GM19468 (cell line): ENCODE measurements around the gene NRSN1.

Source experiments
- ATAC-seq: cut with Tn5 transposase; IDR thresholded peaks from one replicate; pipeline ENCODE4 v1.9.1; 2021; ENCODE audit warnings: mild to moderate bottlenecking, moderate library complexity, moderate number of reproducible peaks; ENCODE audit not compliant: unreplicated experiment; ENCODE audit errors: extremely low read depth

The NRSN1 gene, protein sequence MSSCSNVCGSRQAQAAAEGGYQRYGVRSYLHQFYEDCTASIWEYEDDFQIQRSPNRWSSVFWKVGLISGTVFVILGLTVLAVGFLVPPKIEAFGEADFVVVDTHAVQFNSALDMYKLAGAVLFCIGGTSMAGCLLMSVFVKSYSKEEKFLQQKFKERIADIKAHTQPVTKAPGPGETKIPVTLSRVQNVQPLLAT

DNA sequence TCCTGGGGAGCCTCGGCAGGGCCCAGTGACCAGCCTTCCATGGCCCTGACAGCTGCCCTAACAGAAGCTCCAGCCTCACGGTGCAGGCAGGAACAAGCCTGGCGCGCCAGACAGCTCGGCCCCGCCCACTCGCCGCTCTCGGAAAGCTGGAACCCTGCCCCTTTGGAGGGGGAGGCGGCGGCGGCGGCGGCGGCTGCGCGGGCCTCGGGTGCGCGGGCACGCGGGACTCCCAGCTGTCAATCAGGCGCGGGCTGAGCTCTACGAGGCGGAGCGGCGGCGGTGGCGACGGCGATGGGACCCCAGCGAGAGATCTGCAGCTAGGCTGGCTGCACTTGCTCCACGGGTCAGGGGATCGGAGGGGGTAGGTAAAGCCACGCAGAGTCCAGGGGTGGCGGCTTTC lies at the start of gene NRSN1:
TSS of gene NRSN1 (plus strand) at position 236 of the 400 bp plus-strand sequence. CDS start 8,113 bp downstream, outside the sequence.
- no peak for ATAC-seq

GRCh38 chr6:24078200-24078599 lies 47.8 kb upstream of the NRSN1 start:
- no peak for ATAC-seq

DNA sequence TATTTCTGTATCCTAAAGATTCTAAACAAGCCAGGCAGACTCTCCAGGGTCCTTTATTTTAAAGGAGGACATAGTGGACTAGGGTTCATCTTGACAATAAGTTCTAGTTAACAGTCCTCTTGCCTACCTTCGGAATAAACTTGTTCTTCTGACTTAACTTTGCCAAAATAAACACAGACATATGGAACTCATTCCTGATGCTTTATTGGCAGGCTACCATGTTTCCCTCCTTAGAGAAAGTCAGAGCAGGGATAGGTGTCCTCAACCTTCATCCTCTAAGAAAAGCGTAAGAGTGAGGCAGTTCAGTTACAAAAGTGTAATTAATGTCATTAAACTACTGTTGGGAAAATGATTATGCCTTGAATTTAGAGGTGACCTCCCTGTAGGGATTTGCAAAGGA lies 46.9 kb upstream of the NRSN1 start:
- ATAC-seq: no peak

DNA sequence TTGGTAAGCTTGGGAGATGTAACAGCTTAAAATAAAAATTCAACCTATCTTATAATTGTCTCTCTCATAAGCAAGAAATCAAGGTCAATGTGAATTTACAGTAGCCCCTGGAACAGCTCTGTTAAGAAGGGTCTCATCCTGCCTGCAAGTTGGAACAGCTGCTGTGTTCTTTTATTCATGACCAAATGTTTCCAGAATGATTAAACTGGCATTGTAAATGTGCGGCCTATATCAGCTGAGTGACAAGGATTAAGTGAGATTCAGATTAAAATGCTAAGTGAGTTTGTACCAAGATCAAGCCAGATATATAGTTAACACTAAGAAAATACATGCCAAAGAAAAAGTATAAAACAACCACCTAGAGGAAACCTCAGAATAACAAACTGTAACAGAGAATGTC lies 45.3 kb upstream of the NRSN1 start:
- ATAC-seq: no peak

DNA sequence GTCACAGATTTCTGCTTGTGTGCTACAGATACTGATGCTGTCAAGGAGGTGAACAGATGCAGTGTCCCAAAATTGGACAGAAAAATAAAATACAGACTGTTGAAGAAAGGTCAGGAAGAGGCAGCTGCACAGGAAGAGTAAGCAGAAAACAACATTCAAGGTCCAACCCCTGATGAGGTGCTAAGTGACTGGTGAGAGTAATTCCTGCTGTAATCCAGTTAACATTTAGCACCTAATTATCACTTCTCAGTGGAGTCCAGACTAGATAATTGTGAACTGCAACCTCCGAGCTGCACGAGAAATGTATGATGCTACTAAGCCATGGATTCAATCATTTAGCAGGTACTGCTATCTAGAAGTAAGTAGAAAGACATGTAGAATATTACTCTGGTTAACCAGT lies 36.3 kb upstream of the NRSN1 start:
- no peak for ATAC-seq

DNA sequence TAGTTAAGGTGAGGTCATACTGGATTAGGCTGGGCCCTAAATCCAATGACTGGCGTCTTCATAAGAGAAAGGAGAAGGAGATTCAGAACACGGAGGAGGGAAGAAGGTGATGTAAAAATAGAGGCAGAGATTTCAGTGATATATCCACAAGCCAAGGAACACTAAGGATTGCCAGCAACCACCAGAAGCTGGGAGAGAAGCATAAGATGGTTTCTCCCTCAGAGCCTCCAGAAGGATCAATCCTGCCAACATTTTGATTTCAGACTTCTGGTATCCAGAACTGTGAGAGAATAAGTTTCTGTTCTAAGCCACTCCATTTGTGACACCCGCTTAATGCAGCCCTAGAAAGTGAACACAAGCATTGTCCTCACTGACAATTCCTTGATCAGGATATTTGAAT lies 33.6 kb upstream of the NRSN1 start:
- ATAC-seq: no peak

DNA sequence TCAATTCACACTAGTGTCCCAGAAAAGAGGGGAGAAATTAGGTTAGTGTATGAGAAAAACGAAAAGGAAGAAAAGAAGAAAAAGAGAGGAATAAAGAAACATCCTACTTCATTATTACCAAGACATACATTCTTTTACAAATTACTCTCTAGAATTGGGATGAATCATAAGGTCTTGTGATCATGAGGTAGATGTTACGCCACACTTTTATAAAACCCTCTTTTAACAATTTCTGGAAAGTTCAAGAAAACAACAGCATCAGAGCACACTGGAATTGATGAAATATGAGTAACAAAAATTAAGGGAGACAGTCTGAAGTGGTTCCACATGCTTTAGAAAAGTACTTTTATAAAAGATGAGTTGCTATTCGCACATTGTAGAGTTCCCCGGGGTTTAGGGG lies 32.6 kb upstream of the NRSN1 start:
- no peak for ATAC-seq

GRCh38 chr6:24099181-24099580 lies 26.8 kb upstream of the NRSN1 start:
- ATAC-seq: no peak

DNA sequence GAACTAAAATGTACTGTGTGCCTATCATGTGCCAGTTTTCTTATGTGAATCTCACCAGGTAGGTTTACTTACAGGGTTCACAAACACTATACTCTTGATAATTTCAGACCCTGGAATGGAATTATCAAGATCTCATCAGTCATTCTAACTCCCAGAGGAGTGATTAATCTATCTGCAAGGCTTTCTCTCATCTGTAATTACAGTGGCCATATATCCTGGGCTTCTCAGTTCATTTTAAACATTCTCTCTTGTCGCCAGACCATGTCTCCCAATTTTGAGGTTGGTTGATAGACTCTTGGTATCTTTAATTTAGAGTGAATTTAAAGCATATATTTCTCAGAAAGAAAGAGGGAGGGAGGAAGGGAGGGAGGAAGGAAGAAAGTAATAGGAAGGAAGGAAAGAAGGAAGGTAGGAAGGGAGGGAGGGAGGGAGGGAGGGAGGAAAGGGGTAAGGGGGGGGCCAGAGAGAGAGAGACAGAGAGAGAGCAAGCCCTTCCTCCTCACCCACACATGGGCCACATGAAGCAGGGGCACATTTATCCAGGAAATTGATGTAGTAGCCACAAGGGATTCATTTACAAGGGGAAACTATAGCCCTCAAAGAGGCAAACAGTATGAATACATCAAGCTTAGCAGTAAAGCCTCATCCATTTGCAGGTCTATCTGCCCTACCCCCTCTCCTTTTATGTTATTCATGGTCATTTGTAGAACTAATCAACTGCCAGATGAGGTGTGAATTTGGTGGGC lies 25.8 kb upstream of the NRSN1 start:
- no peak for ATAC-seq

GRCh38 chr6:24100770-24101155 lies 25.3 kb upstream of the NRSN1 start:
- no peak for ATAC-seq

GRCh38 chr6:24105191-24105590 lies 20.8 kb upstream of the NRSN1 start:
- ATAC-seq: no peak

DNA sequence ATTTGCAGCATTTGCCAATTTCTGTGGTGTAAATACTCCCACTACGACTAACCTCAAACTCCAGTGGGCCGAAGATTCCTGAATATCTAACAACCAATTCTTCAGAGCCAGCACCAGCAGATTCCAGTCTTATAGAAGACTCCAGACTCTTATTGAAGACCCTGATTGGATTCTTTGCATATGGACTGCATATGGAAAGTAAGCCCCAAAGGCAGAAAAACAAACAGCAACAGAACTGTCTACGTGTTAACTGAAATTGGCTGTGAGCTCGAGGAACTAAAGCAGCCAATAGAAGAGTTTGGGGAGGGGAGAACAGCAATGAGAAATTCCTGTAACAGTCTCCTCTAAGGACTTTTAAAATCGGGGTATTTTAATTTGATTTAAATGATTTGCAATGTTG lies 19.7 kb upstream of the NRSN1 start:
- no peak for ATAC-seq

GRCh38 chr6:24107294-24107693 lies 18.7 kb upstream of the NRSN1 start:
- no peak for ATAC-seq

DNA sequence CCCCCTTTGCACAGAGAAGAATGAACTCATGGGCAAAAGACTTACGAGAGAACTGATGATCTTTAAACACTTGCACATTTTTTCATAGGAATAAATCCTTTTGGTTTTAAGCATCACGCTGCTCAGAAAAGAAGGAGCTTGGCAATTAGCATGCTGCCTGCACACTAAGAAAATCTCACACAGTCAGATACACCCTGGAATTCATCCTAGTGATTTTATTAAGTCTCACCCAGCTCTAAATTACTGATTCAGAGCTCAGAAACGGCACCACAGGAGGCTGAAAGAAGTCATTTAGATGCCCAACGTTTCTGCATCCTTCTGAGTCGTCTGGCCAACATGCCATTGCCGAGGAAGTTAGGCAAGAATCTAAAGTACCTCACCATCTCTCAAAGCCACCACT lies 18.0 kb upstream of the NRSN1 start:
- ATAC-seq: no peak

GRCh38 chr6:24110417-24110816 lies 15.6 kb upstream of the NRSN1 start:
- no peak for ATAC-seq

DNA sequence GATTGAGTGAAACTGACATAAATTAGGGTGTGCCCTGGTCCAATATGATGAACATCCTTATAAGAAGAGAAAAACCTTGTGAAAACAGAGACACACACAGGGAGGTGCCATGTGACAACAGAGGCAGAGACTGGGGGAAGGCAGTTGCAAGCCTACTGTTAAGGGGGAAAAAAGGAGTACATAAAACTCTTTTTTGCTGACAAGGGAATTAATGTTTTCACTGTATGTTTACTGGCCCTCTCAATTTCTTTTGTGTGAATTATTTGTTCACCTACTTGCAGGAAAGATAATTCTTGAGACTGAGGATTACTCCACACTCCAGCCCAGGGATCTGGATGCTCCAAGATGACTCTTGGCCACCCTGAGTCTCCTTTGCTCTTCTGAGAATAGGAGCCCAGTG lies 12.1 kb upstream of the NRSN1 start:
- no peak for ATAC-seq

- no peak for ATAC-seq
Observed at GRCh38 chr6:24117021-24117420, 9.0 kb upstream of the NRSN1 start.

- no peak for ATAC-seq
Observed at GRCh38 chr6:24122139-24122538, 3.9 kb upstream of the NRSN1 start.

- ATAC-seq: no peak
Observed at GRCh38 chr6:24126586-24127192, 674 bp downstream of the NRSN1 start.

DNA sequence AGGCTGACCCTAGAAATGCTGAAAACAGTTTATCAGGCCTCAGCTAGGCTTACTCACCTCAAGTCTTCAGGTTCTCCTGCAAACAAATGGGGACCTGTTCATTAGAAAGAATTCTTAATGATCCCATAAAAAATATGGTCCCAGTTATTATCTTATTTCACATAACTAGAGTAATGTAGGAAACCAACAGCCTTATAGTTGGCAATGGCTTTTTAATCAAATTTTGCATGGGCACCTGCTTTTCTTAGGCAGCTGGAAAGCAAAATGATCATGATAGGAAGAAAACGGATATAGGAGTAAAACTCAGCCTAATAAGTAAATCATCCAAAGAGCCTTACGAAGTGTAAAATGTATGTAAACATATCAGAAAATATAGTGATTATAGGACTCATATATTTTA lies 1.3 kb downstream of the NRSN1 start:
- no peak for ATAC-seq

GRCh38 chr6:24131751-24132150 lies 5.7 kb downstream of the NRSN1 start:
- ATAC-seq: no peak

GRCh38 chr6:24139080-24139479 lies 13.1 kb downstream of the NRSN1 start:
- no peak for ATAC-seq
